Mesodermal cell (in vitro differentiated cells): ENCODE measurements around the gene KRTAP9-3.
"Not testable (repeated sequence)": the region's sequence is repeated elsewhere in the genome, so short reads cannot be mapped to it uniquely, and the experiment has no call there.

Experiments used
- H3K27ac ChIP-seq: 2 replicates; pipeline ENCODE4 v1.7.0; 2013; ENCODE audit warnings: mild to moderate bottlenecking, low read depth, low read length, moderate library complexity; ENCODE audit not compliant: severe bottlenecking
- H3K36me3 ChIP-seq: 2 replicates; pipeline ENCODE4 v1.7.1; 2013; ENCODE audit warnings: mild to moderate bottlenecking, low read length, moderate library complexity; ENCODE audit not compliant: control insufficient read depth, insufficient read depth
- H3K4me1 ChIP-seq: one replicate; pipeline ENCODE4 v1.7.1; 2013; ENCODE audit warnings: mild to moderate bottlenecking, low read length; ENCODE audit not compliant: insufficient read depth, control insufficient read depth, poor library complexity, severe bottlenecking
- H3K4me3 ChIP-seq: 2 replicates; pipeline ENCODE4 v1.7.0; 2013; ENCODE audit warnings: low read length, control low read depth, mild to moderate bottlenecking; ENCODE audit not compliant: insufficient read depth, poor library complexity, severe bottlenecking; ENCODE audit errors: extremely low read depth
- H3K9me3 ChIP-seq: 2 replicates; pipeline ENCODE4 v1.7.1; 2013; ENCODE audit warnings: mild to moderate bottlenecking, low read length, moderate library complexity; ENCODE audit not compliant: control insufficient read depth
- WGBS, 2 experiments: methylation state at CpG; one replicate each; pipeline ENCODE4 v1.1.5; 2013; ENCODE audit warnings: missing lambda C conversion rate in 2 of 2; ENCODE audit not compliant: insufficient coverage in 2 of 2; 5-methylcytosine and 5-hydroxymethylcytosine counted together

Gene KRTAP9-3

GRCh38 chr17:41254861-41255260 lies 22.6 kb downstream of the KRTAP9-3 start:
- H3K9me3 ChIP-seq = no peaks in the 10 kb centered on the region
- no CpG with 5 or more reads among the region's 1 CpG for WGBS, 2 experiments
- no peak overlapping the region for H3K4me3 ChIP-seq
- no peaks in the 10 kb centered on the region for H3K4me1 ChIP-seq
- no peaks in the 10 kb centered on the region for H3K36me3 ChIP-seq
- H3K27ac ChIP-seq = no peak overlapping the region

GRCh38 chr17:41255381-41256290 lies 23.4 kb downstream of the KRTAP9-3 start, which contains the start of gene KRTAP9-9:
TSS of gene KRTAP9-9 (plus strand) at chr17:41255384.
- H3K27ac ChIP-seq, H3K4me3 ChIP-seq, H3K4me1 ChIP-seq, H3K36me3 ChIP-seq, H3K9me3 ChIP-seq: not testable (repeated sequence)
- 70 to 82% methylated on average over 5 of the region's 5 CpGs for WGBS, 2 experiments

DNA sequence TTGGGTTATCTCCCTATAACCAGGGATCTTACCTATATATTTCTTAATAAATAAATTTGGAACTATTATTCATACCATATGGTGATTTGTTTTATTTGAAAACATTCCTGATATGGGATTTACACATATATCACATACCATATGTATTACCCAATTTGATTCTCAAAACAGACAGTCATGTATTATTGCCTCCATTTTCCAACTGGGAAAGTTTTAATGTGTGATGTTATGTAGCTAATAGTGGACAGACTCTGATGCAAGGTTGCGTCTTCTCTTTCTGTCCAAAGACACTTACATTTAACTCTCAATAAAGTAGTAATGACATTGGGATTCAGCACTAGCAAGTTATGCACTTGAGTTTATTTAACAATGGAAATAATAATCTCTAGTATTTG lies 24.0 kb downstream of the KRTAP9-3 start:
- Histone ChIP-seq H3K4me1 (no peaks in the 10 kb centered on the region), H3K9me3 (no peaks in the 10 kb centered on the region), H3K4me3 (no peak overlapping the region), H3K36me3 (no peaks in the 10 kb centered on the region), H3K27ac (no peak overlapping the region)
- no CpG with 5 or more reads among the region's 1 CpG for WGBS, 2 experiments

GRCh38 chr17:41258406-41258805 lies 26.2 kb downstream of the KRTAP9-3 start:
- Histone ChIP-seq H3K4me1 (no peaks in the 10 kb centered on the region), H3K4me3 (no peak overlapping the region), H3K27ac (no peak overlapping the region), H3K9me3 (no peaks in the 10 kb centered on the region), H3K36me3 (no peaks in the 10 kb centered on the region)

DNA sequence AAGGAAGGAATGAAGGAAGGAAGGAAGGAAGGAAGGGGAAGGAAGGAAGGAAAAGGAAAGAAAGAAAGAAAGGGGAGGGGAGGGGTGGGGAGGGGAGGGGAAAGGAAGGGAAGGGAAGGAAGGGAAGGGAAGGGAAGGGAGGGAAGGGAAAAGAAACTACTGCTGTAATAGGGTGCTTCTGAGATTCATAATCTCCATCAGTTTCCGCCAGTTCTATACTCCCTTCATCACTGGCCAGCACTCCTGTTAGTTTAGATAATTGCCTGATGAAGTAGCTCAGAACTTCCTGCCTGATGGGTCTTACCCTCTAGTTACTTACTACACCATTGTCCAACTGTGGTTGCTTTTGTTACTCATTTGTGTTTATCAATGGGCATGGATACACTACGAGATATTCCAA lies 31.0 kb downstream of the KRTAP9-3 start:
- no peaks in the 10 kb centered on the region for H3K9me3 ChIP-seq
- no peaks in the 10 kb centered on the region for H3K36me3 ChIP-seq
- H3K4me1 ChIP-seq = no peaks in the 10 kb centered on the region
- H3K27ac ChIP-seq = no peak overlapping the region
- WGBS, 2 experiments = 86% methylated on average over 1 of the region's 2 CpGs; no CpG with 5 or more reads in 1 of the 2 experiments
- no peak overlapping the region for H3K4me3 ChIP-seq

DNA sequence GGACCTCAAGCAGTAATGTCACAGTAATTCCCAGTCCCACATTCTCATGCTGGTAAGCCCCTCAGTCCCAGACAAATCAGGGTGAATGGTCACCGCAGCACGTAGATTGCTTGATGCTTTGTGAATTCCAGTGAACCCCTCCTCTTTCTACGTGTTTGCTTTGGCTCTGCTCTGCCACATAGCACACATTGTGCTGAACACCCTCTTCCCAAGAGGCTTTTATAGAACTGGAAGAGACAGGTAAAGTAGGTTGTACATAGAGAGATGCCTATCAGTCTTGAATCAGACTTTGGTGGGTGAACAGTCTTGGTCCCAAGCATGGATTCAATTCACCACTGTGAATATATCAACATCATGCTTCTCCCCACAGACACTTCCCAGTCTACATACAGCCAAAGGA lies 32.4 kb downstream of the KRTAP9-3 start:
- no peak overlapping the region for H3K27ac ChIP-seq
- 75 to 100% methylated on average over 2 of the region's 3 CpGs for WGBS, 2 experiments
- no peaks in the 10 kb centered on the region for H3K9me3 ChIP-seq
- no peak overlapping the region for H3K4me3 ChIP-seq
- H3K36me3 ChIP-seq = no peaks in the 10 kb centered on the region
- no peaks in the 10 kb centered on the region for H3K4me1 ChIP-seq

- no peaks in the 10 kb centered on the region for H3K36me3 ChIP-seq
- no peak within 1 kb of the TSS for H3K27ac ChIP-seq
- WGBS, 2 experiments = 70 to 83% methylated on average over 1 to 2 of the region's 2 CpGs
- no peak within 1 kb of the TSS for H3K4me3 ChIP-seq
- no peaks in the 10 kb centered on the region for H3K4me1 ChIP-seq
- H3K9me3 ChIP-seq = no peaks in the 10 kb centered on the region
These were observed 32.8 kb downstream of the KRTAP9-3 start, which contains the start of gene KRTAP9-6 for GRCh38 chr17:41265078-41265477. TSS of gene KRTAP9-6 (plus strand) at chr17:41265378. CDS start at chr17:41265378, 0 bp downstream.

GRCh38 chr17:41267711-41268110 lies 35.5 kb downstream of the KRTAP9-3 start:
- no peak overlapping the region for H3K4me3 ChIP-seq
- H3K36me3 ChIP-seq = no peaks in the 10 kb centered on the region
- H3K27ac ChIP-seq = no peak overlapping the region
- H3K4me1 ChIP-seq = no peaks in the 10 kb centered on the region
- no CpG with 5 or more reads among the region's 3 CpGs for WGBS, 2 experiments
- no peaks in the 10 kb centered on the region for H3K9me3 ChIP-seq

GRCh38 chr17:41271323-41271722 lies 39.1 kb downstream of the KRTAP9-3 start:
- not testable (repeated sequence) for H3K9me3 ChIP-seq, H3K4me1 ChIP-seq, H3K27ac ChIP-seq, H3K36me3 ChIP-seq, H3K4me3 ChIP-seq
- 50% methylated on average over 1 of the region's 1 CpG; no CpG with 5 or more reads in 1 of the 2 experiments for WGBS, 2 experiments

GRCh38 chr17:41271858-41272257 lies 39.6 kb downstream of the KRTAP9-3 start:
- no peaks in the 10 kb centered on the region for H3K9me3 ChIP-seq
- 60 to 67% methylated on average over 1 of the region's 1 CpG for WGBS, 2 experiments
- no peaks in the 10 kb centered on the region for H3K4me1 ChIP-seq
- H3K36me3 ChIP-seq = no peaks in the 10 kb centered on the region
- no peak overlapping the region for H3K4me3 ChIP-seq
- no peak overlapping the region for H3K27ac ChIP-seq

DNA sequence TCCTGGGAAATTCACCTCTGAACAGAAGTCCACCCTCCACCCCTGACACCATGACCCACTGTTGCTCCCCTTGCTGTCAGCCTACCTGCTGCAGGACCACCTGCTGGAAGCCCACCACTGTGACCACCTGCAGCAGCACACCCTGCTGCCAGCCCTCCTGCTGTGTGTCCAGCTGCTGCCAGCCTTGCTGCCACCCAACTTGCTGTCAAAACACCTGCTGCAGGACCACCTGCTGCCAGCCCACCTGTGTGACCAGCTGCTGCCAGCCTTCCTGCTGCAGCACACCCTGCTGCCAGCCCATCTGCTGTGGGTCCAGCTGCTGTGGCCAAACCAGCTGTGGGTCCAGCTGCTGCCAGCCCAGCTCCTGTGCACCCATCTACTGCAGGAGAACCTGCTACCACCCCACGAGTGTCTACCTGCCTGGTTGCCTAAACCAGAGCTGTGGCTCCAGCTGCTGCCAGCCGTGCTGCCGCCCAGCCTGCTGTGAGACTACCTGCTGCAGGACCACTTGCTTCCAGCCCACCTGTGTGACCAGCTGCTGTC lies 43.5 kb downstream of the KRTAP9-3 start, which contains the start of gene KRTAP9-7:
Gene KRTAP9-7 (plus strand): TSS at position 51 of the 543 bp plus-strand sequence. CDS start 0 bp downstream, at position 51.
- H3K36me3 ChIP-seq, H3K4me3 ChIP-seq, H3K4me1 ChIP-seq, H3K9me3 ChIP-seq, H3K27ac ChIP-seq: not testable (repeated sequence)
- WGBS, 2 experiments = 74 to 89% methylated on average over 3 of the region's 3 CpGs
